Measurements from ENCODE around the gene DUSP21.
"Not testable (repeated sequence)": the region's sequence is repeated elsewhere in the genome, so short reads cannot be mapped to it uniquely, and the experiment has no call there.

DUSP21 gene

GRCh38 chrX:44876767-44877166 is 32.9 kb downstream of the DUSP21 start:
- DNase-seq = no peak

DNA sequence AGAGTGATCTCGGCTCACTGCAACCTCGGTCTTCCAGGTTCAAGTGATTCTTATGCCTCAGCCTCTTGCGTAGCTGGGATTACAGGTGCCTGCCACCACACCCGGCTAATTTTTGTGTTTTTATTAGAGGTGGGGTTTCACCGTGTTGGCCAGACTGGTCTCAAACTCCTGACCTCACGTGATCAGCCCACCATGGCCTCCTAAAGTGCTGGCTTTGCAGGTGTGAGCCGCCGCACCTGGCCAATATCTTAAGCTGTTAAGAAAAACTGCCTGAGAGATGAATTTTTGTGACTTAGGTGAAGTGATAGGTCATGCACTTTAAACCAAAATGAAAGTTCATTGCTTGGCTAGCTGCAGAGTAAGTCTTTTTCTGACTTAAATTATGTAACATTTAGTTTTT is 35.0 kb downstream of the DUSP21 start:
- DNase-seq = no peak

- DNase-seq = no peak
These were observed 37.7 kb downstream of the DUSP21 start for GRCh38 chrX:44881549-44881948.

DNA sequence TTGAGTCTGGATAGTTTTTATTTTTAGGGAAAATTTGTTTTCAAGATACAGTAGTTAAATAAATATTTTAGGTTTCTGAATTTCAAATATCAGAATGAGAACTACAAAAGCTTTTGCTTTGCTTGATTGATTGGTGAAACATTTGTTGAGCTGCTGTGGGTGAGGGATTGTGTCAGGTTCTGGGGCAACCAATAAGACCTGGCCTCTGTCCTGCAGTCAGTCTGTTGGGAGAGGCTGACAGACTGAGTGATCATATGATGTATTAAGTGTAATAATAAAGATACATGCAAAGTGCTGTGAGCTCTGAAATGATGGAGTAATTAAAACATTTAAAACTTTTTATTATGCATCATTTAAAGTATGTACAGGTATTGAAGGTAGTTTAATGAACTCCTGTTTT is 38.8 kb downstream of the DUSP21 start:
- no peak for DNase-seq

DNA sequence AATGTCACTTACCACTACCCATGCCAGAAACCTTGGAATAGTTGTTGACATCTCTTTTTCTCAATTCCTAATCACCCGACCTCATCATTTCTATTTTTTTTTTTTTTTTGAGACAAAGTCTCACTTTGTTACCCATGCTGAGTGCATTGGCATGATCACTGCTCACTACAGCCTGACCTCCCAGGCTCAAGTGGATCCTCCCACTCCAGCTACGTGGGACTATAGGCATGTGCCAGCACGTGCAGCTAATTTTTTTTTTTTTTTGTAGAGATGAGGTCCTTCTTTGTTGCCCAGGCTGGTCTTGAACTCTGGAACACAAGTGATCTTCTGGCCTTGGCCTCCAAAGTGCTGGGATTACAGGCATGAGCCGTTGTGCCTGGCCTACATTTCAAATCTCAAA is 41.1 kb downstream of the DUSP21 start:
- DNase-seq = no peak

DNA sequence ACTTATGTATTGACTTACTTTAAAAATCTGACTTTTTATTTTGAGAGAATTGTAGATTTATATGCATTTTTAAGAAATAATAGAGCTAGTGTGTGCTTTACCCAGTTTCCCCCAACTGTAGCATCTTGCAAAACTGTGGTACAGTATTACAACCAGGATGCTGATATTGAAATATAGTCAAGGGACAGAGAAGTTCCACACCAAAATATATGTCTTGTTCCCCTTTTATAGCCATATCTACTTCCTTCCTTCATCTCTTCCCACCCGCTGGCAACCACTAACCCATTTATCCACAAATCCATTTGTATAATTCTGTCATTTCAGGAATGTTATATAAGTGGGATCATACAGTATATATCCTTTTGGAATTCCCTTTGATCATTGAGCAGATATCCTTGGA is 46.0 kb downstream of the DUSP21 start:
- no peak for DNase-seq

- no peak for DNase-seq
These were observed 46.4 kb downstream of the DUSP21 start for GRCh38 chrX:44890247-44890646.

DNA sequence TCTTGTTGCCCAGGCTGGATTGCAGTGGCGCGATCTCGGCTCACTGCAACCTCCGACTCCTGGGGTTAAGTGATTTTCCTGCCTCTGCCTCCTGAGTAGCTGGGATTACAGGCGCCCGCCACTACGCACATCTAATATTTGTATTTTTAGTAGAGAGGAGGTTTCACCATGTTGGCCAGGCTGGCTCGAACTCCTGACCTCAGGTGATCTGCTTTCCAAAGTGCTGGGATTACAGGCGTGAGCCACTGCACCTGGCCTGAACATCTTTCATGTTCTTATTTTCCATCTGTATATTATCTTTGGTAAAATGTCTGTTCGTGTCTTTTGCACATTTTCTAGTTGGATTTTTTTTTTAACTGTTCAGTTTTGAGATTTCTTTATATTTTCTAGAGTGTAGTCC is 46.9 kb downstream of the DUSP21 start:
- not testable (repeated sequence) for DNase-seq

GRCh38 chrX:44891642-44892041 is 47.8 kb downstream of the DUSP21 start:
- DNase-seq = no peak
